GM18508 (cell line): ENCODE measurements around the gene RAB37.

Experiments used
- ATAC-seq: cut with Tn5 transposase; IDR thresholded peaks from one replicate; pipeline ENCODE4 v1.9.1; 2021; ENCODE audit warnings: moderate number of reproducible peaks; ENCODE audit not compliant: insufficient read depth, unreplicated experiment

Gene RAB37

DNA sequence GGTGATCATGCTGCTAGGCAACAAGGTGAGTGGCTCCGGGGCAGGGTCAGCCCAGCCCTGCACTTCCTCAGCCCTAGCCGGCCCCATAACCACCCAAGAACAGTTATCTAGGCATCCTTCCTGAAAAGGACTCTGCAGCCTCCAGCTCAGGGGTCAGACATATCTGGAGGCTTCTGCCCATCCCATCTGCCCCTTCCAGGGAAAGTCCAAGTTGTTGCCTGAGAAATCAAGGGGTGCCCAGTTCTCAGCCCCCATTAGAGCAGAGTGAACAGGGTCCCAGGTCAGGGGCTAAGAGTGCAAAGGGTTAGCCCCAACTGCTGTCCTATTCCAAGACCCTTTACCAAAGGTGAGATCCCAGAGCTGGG is 7.3 kb downstream of the RAB37 start:
- ATAC-seq = no peak

DNA sequence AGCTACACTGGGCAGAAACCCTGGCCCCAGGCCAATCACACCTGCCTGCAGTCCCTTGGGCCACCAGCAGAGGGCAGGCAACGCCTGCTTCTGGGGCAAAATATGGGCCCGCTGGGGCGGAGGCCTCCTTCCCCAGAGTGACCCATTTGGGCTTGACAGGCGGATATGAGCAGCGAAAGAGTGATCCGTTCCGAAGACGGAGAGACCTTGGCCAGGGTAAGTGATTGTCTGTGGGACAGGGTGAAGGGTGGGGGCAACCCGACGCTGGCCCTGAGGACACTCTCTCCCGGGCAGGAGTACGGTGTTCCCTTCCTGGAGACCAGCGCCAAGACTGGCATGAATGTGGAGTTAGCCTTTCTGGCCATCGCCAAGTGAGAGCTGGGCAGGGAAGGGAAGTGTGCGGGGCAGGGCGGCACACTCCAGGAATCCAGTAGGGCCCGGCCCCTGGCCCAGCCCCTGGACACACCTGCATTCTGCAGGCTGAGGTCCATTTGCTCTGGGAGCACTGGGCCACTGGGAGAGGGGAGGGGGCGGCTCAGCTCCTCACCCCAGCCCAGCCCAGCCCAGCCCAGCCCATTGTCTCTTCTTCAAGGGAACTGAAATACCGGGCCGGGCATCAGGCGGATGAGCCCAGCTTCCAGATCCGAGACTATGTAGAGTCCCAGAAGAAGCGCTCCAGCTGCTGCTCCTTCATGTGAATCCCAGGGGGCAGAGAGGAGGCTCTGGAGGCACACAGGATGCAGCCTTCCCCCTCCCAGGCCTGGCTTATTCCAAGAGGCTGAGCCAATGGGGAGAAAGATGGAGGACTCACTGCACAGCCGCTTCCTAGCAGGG is 7.9 kb downstream of the RAB37 start:
- ATAC-seq = no peak

DNA sequence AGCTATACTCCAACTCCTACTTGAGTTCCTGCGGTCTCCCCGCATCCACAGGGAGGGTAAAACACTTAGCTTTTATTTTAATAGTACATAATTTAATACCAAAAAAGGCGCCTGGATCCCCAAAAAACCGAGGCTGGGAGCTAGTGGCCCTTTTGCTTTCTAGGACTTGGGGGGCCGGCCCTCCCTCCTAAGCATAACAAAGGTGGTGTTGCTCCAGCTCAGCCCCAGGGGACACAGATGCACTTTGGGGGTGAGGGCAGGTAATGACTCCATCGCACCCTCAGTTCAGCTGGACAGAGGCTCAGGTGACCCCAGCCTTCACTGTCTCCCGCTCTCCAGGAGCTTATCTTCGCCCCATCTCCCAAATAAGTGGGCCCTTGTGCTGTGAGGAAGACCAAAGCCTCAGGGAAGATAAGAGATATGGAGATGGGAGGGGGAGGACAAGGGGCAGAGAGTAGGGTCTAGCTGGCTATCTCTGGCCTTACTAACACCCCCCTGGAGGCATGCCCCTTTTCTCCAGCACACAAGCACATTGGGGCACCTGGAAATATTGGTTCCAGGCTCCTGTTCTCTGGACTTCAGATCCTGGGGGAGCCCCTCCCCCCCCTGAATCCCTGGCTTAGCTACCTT is 8.6 kb downstream of the RAB37 start:
- ATAC-seq = no peak

DNA sequence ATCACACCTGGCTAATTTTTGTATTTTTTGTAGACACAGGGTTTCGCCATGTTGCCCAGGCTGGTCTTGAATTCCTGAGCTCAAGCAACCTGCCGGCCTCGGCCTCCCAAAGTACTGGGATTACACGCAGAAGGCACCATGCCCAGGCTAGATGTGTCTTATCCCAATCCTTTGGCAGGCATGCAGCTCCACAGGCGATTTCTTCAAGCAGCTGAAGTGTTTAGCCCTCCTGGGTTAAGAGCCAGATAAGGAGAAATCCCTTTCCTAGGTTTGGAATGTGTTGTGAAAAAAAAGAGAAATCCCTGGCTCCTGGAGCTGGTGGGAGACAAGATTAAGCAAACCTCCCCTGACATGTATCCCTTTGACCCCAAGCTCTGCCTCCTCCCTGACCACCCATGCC is 9.3 kb downstream of the RAB37 start:
- no peak for ATAC-seq

DNA sequence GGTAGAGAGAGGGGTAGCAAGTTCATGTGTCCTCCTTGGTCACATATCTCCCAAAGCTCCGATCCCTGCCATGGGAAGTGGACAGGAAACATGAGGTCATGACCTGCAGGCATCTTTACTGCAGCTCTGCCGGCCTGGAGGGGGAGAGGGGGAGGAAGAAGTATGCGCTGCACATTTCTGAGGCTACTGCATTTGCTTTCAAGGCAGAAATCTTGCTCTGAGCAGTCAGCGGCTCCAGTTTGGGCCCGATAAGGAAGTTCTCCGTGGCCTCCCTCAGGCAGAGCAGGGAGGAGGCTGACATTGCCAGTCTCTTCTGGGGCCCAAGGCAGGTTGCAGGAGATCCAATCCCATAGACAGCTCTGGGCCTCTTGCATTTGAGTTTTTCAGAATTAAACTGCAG is 9.9 kb downstream of the RAB37 start:
- ATAC-seq = no peak

DNA sequence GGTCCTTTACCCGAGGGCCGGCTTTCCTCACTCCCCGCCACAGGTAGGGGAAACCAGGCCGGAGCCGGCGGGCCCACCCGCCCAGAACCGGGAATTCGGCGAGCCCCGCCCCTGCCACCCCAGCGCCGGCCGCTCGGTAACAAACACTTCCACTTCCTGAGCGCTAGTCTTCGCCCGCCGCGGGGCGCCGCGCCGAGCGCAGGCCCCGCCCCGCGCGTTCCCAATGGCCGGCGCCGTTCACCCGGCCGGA is 11.1 kb downstream of the RAB37 start:
- ATAC-seq = peak; percentile 52

DNA sequence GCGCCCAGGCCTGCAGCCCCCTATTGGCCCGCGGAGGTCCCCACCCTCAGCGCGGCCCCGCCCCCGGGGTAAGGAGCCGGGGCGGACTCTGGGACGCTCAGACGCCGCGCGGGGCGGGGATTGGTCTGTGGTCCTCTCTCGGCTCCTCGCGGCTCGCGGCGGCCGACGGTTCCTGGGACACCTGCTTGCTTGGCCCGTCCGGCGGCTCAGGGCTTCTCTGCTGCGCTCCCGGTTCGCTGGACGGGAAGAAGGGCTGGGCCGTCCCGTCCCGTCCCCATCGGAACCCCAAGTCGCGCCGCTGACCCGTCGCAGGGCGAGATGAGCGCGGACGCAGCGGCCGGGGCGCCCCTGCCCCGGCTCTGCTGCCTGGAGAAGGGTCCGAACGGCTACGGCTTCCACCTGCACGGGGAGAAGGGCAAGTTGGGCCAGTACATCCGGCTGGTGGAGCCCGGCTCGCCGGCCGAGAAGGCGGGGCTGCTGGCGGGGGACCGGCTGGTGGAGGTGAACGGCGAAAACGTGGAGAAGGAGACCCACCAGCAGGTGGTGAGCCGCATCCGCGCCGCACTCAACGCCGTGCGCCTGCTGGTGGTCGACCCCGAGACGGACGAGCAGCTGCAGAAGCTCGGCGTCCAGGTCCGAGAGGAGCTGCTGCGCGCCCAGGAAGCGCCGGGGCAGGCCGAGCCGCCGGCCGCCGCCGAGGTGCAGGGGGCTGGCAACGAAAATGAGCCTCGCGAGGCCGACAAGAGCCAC is 11.6 kb downstream of the RAB37 start, which contains the start of gene NHERF1:
Gene NHERF1, plus strand, starts transcription at position 100 of the 750 bp plus-strand sequence. Its CDS starts 219 bp downstream, at position 319.
- peak; percentile 12 for ATAC-seq

DNA sequence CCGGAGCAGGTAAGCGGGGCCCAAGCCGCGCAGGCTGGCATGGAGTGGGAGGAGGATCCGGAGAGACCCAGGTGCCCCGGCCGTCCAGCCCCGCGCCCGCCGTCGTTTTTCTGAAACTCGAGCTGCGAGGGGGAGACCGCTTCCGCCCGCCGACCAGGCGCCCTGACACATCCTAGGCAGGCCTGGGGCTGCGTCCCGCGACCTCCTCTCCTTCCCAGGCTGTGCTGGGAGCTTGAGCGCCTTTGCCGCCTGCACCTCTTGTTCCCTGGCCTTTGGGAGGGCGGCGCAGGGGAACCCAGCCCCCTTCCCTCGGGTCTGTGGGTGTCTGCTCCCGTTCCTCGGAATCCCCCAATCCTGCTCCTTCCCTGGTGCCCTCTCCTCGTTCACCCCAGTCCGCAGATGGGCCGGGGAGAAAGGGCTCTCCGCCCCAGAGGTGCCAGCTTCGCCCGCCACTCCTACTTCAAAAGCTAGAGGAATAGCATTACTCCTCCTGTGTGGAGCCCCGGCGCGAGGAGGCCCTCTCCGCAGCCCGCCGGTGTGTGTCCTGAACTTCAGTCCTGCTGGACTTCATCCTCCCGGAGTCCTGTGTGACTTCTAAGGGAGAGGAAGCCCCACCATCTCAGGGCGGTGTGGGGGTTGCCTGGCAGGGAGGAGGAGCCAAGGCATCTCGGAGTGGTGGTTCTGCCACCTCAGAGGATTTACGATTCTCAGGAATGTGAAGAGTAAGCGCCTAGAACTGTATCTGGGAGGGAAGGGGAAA is 12.4 kb downstream of the RAB37 start:
- ATAC-seq = no peak

DNA sequence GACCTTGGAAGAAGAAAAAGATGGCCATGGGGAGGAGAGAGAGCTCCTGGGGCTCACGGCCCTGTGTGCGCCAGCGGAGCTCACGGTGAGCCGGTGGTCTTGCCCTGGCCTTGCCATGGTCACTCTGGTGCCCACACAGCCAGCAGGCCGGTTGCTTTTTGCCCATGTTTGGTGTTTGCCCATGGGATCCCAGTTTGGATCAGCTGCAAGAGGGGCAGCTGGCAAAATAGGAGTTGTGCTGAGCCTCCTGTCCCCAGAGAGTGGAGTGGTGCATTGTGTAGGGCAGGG is 12.9 kb downstream of the RAB37 start:
- no peak for ATAC-seq

DNA sequence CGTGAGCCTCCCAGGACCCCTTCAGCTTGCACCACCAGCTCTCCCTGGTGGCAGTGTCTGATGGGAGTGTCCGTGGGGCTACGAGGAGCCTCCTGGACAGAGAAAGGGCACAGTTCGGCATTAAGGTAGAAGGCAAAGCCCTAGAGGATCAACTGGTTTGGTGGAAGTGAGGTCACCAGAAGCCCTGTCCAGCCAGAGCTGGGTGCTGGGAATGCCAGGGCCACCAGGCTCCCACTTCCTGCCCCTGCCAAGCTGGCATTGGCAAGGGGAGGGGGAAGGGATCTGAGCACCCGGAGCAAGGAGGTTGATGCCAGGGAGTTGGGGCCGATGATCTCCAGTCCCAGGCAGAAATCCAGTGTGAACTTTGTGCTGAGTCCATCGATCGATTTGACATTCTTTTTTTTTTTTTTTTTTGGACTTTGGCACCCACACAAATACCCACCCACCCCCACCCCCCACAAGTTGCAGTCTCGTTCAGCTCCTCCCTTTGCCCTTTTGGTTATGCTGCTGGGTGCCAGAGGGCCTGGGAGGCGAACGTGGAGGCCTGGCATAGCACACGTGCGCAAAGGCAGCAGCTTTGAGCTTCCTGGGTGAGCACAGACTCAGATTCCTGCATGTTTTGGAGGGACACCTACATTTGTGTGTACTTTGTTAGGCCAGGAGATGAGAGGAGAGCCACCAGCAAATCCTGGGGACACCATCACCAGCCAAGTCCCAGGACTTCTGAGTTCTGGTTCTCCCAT is 13.4 kb downstream of the RAB37 start:
- ATAC-seq = no peak

DNA sequence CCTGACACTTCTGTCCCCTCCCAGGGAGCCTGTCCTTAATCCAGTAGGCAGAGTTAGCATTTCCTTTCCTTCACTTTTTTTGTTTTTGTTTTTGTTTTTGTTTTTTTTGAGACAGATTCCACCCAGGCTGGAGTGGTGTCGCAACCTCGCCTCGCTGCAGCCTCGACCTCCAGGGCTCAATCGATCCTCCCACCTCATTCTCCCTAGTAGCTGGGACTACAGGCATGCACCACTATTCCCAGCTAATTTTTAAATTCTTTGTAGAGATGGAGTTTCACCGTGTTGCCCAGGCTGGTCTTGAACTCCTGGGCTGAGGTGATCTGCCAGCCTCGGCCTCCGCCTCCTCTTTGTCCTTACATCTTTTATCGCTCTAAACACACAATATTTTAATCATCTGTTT is 15.4 kb downstream of the RAB37 start:
- no peak for ATAC-seq

DNA sequence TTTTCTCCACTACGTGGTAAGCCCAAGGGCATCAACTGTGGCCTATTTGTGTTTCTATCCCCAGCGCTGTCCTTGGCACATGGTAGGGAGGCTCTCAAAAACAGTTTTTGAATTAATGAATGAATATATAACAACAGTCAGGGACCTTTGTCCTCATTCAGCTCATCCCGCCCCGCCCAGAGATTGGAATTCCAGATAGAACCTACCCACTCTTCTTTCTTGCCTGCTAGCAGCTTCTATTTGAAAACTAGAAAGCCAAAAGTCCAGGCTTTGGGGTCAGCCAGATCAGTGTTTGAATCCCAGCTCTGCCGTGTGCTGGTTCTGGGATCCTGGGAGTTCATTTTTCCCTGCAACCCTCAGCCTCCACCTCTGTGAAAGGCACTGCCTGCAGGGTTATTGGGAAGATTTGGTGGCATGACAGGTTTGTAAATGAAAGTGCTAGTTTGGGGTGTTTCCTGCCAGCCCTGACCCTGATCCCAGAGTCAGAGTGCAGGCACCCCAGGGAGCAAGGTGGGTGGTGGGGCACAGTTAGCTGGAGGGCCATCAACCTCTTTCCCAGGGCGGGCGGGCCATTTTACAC is 15.9 kb downstream of the RAB37 start:
- ATAC-seq = no peak

DNA sequence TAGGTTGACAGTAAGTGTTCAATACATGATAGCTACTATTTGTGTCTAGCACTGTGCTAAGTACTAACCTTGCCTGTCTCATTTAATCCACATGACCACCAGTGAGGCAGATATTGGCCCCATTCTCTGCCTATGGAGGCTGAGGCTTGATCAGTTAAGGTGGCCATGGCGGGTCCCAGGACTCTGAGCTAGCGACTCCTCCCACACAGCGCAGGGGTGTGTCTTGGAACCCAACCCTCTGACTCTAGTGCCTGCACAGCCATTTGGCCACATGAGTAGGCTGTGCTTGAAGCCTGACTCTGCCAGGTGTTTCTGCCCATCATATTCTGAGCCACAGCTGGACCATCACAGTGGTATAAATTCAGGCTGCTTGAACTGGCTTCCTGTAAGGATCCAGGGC is 17.8 kb downstream of the RAB37 start:
- ATAC-seq = no peak

DNA sequence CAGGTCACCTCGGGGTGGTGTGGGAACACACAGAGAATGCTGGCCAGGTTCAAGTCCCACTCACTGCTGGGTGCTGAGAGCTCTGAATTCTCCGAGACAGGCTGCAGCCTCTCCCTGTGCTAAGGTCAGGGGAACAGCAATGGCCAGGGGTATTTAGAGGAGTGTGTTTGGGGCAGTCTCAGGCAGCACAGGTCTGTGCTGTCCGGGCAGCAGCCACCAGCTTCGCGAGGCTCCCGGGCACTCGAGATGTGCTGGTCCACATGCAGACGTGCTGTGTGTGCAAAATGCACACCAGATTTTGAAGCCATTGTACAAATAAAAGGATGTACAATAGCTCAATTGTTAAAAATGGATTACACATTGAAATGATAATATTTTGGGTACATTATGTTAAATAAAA is 18.5 kb downstream of the RAB37 start:
- ATAC-seq = no peak

DNA sequence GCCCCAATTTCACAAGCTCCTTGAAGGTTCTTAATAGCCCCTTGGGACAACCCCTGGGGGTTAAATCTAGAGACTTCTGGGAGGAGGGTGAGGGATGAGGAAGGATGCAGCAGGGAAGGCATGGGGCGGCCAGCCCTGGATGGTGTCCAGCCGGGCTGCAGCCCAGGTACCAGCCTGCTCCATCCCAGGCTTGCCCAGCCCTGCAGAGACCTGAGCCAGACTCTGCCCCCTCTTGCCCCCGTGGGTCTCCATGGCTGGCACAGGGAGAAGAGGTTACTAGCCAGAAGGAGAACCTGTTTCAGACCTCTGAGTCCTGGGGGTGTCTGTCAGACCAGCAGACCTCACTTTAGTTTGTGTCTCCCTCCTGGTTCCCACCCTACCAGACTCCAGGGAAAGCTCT is 19.8 kb downstream of the RAB37 start:
- no peak for ATAC-seq

DNA sequence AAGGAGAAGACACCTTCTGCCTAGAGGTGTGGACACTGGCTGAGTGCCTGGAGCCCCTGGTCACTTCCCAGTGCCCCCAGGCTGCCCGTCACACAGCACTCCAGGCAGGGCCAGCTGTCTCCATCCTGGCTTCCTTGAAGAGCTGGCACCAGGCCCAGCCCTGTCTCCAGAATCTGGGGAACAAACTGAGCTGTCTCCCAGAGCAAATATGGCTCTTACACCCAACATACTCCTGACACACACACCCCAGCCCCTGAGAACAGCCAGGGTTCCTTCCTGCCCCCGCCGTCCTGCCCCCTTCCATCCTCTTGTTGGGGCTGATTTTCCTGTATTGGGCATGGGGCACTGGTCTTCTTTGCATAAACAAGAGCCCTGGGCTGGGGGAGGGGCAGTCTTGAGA is 20.4 kb downstream of the RAB37 start:
- no peak for ATAC-seq

DNA sequence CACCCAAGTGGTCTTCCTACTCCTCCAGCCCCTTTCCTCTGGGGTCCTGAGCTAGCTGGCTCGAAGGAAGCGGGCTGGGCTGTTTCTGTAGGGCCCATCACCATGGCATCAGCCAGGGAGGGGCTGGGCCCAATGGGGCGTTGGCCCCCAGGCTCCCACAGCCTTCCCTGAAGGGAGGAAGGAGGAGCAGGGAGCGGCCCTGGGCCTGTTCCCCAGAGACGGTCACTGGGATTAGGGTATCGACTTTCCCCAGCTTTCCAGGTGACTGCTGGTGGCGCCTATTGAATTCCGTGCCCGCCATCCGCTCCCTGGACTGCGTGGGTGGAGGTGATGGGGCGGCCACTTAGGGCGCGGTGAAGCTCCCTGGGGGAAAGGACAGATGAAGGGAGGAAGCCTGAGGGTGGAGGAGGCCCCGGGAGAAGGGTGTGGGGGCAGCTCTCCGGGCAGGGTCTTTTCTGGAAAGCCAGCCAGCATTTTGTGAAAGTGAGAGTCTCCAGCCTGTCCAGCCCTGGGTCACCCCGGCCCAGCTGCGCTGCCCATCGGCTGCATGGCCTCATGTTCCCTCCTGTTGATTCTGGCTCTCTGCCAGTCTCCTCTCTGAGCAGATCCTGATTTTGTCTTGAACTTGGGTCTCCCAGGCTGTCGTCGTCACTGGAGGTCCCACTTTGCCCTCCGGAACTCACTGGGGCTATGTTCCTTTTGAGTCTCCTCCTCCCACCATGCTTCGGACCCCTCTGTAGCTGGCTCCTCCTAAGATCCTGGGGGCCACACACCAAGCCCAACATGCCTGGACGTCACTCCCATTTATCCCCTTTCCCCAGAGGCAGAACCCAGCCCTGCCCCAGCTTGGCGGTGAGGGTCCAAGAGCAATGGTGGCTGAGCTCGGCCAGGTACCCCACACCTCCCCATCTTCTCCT is 21.1 kb downstream of the RAB37 start:
- no peak for ATAC-seq

DNA sequence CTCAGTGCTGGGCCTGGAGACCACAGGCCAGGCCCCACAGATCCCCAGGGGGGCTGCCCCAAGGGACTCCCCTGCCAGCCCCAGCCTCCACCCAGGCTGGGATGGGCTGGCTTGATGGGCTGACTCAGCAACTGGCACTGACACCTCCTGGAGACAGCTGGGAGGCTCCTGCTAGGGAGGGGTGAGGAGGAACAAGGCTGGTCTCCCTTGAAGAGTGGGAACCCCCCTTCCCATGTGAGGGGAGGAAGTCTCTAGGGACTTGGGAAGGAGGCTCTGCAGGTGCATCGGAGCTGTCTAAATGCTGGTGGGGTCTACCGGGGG is 21.8 kb downstream of the RAB37 start:
- ATAC-seq = no peak

DNA sequence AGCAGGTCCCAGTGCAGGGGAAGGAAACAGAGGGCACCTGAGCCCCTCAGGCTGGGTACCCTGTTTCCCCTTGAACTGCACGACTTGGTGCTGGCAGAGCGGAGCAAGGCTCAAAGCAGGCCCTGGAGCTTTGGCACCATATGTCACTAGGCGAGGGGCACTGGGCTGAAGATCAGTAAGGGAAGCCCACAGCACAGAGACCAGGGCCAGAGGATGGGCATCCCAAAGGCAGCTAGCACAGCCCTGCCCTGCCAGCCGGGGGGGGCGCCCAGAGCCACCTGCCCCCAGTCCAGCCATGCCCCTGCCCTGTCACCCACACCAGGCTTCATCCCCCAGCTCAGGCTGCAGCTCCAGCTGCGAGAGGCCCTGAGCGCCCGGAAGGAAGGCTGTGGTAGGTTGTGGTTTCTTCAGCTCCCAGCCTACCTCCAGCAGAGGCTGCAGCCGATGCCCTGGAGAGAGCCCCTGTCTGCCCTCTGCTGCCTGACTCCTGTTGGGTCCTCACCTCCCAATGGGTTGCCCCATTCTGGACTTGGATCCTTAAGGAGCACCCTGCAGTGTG is 22.3 kb downstream of the RAB37 start:
- ATAC-seq = no peak
